Measurements from ENCODE around the gene TRIM16.
"Not testable (repeated sequence)": the region's sequence is repeated elsewhere in the genome, so short reads cannot be mapped to it uniquely, and the experiment has no call there.

The TRIM16 gene

DNA sequence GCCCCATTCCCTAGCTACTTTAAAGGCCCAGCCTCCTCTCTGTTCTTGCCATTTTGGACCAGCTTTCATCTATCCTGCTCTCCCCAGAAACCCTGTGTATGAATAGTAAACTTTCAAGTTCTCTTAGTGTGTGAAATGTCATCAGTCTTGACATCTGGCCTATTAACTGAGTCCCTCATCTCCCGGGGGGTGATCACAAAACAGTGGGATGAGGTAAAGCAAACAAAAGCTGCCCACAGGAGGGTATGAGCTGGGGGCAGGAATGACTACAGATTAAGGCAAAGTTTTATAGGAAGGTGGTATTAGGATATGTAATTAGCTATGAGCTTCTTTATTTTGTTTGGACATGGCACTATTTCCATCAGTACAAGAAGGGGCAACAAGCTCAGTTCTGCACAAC is 9.5 kb downstream of the TRIM16 start:
- H3K27ac Mint-ChIP-seq; H3K9me3 Mint-ChIP-seq; H3K4me3 Mint-ChIP-seq; H3K4me1 Mint-ChIP-seq (ENCODE audit: low read depth); H3K27me3 Mint-ChIP-seq (ENCODE audit: low read depth): not testable (repeated sequence)
- H3K36me3 Mint-ChIP-seq (ENCODE audit: low read depth): peaks cover 15% of the 10 kb centered on the region

DNA sequence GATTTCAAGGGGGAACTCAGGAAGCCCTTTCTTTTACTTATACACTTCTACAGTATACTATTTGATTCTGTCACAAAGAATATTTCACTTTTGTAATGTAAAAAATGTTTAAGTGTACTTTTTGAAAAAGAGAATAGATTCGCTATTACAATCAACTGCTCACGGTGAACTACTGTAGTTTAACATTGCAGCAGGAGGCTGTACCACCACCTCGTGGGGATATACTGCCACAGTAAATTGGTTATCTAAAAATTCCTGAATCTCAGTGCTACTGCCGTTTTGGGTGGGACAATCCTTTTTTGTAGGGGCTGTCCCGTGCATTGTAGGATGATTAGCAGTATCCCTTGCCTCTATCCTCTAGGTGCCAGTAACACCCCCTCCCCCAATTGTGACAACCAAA is 14.6 kb downstream of the TRIM16 start:
- H3K27ac Mint-ChIP-seq; H3K4me3 Mint-ChIP-seq; H3K4me1 Mint-ChIP-seq (ENCODE audit: low read depth); H3K9me3 Mint-ChIP-seq; H3K27me3 Mint-ChIP-seq (ENCODE audit: low read depth): not testable (repeated sequence)
- H3K36me3 Mint-ChIP-seq (ENCODE audit: low read depth): peaks cover 16% of the 10 kb centered on the region

DNA sequence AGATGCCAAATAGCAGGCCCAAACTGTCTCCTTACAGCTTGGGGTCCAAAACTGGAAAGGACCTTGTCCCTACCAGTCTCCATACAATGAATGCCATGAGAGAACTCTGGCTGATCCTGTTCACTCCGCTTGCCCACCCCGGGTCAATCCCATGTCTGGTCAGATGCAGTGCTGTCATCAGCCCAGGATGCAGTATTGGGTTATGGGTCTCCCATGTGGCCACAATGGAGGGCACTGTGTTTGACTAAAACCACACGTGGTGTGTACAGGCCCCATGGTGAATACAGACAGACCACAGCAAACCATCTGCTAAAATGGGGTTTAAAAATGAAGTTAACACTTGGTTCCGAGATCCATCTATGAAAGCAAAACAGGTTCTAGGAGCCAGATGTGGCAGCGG is 20.4 kb downstream of the TRIM16 start:
- Mint-ChIP-seq H3K9me3 (no peaks in the 10 kb centered on the region), H3K27me3 (ENCODE audit: low read depth) (no peaks in the 10 kb centered on the region), H3K36me3 (ENCODE audit: low read depth) (peaks cover 16% of the 10 kb centered on the region), H3K27ac (no peak overlapping the region), H3K4me1 (ENCODE audit: low read depth) (peaks cover 10% of the 10 kb centered on the region), H3K4me3 (no peak overlapping the region)

DNA sequence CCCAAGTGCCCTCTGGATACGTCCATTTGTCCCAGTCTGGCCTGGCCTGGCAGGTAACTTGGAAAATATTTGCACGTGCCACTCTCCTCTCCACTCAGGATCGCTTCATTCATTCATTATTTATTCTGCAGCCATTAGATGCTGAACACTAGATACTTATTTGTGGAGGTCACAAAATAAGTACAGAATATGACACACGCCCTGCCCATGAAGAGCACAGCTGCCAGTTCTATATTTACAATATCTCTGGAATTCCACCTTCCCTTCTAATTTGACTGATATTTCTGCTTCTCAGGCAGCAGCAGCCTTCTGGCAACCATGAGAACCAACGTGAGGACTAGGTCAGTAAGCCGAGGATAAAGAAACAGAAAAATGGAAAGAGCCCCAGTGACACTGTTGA is 20.9 kb downstream of the TRIM16 start:
- no peaks in the 10 kb centered on the region for H3K9me3 Mint-ChIP-seq
- peaks cover 10% of the 10 kb centered on the region for H3K4me1 Mint-ChIP-seq (ENCODE audit: low read depth)
- no peak overlapping the region for H3K27ac Mint-ChIP-seq
- H3K36me3 Mint-ChIP-seq (ENCODE audit: low read depth): peaks cover 16% of the 10 kb centered on the region
- H3K4me3 Mint-ChIP-seq: no peak overlapping the region
- no peaks in the 10 kb centered on the region for H3K27me3 Mint-ChIP-seq (ENCODE audit: low read depth)

DNA sequence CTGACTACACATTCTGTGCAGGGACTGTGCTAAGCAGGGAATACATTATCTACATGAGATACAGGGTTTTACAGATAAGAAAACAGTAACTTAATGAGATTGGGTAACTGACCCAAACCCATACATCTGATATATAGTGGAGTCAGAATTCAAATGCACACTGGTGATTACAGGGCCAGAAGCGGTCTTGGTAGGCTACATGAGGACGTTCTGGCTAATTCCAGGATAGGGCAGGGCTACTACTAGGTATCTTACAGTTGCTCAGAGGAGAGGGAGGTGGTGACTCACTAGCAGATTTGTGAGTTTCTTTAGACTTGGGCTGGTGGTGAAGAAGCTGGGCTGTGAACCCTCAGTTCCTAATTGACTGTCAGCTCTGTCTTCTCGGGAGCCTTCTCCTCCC is 21.4 kb downstream of the TRIM16 start:
- H3K27me3 Mint-ChIP-seq (ENCODE audit: low read depth): no peaks in the 10 kb centered on the region
- peaks cover 12% of the 10 kb centered on the region for H3K36me3 Mint-ChIP-seq (ENCODE audit: low read depth)
- H3K4me1 Mint-ChIP-seq (ENCODE audit: low read depth): peaks cover 11% of the 10 kb centered on the region
- H3K9me3 Mint-ChIP-seq: no peaks in the 10 kb centered on the region
- no peak overlapping the region for H3K4me3 Mint-ChIP-seq
- no peak overlapping the region for H3K27ac Mint-ChIP-seq

DNA sequence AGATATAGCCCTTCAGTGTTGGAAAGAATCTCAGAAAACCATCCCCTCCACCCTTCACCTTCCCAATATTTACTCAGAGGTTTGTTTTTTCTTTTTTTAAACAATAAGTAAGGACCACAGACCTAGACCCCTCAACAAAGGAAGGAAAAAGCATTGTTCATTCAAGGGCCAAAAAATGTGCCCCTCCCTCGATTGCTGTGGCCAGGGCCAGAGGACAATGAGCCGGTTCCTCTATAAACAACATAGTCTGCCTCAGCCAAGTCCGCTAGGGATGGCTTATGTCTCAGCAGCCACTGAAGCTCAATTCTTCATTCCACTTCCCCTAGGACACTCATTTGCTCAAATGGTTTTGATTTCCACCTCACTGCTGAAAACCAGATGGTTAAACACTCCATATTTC is 24.0 kb downstream of the TRIM16 start:
- Mint-ChIP-seq H3K27ac (no peak overlapping the region), H3K9me3 (no peaks in the 10 kb centered on the region), H3K4me1 (ENCODE audit: low read depth) (peaks cover 14% of the 10 kb centered on the region), H3K27me3 (ENCODE audit: low read depth) (no peaks in the 10 kb centered on the region), H3K36me3 (ENCODE audit: low read depth) (peaks cover 10% of the 10 kb centered on the region), H3K4me3 (no peak overlapping the region)

DNA sequence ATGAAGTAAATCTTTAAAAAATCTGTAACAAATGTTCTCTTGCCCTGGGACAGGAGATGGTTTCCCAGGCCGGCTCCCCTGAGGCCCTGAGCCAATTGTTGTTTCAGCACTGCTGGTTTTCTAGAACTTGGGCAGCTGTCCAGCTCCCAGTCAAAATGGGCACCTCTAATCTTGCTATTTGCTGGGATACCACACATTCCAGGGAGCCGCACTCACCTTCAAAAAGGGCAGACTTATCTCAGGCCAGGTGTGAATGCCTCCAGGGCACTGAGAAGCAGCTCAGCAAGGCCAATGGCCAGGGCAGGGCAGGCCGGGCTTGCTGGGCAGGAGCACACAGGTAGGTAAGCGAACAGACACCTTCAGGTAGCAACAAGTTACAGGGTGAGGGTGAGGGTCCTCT is 24.4 kb downstream of the TRIM16 start:
- Mint-ChIP-seq H3K27me3 (ENCODE audit: low read depth) (no peaks in the 10 kb centered on the region), H3K4me3 (no peak overlapping the region), H3K36me3 (ENCODE audit: low read depth) (peaks cover 10% of the 10 kb centered on the region), H3K4me1 (ENCODE audit: low read depth) (peaks cover 14% of the 10 kb centered on the region), H3K9me3 (no peaks in the 10 kb centered on the region), H3K27ac (no peak overlapping the region)

DNA sequence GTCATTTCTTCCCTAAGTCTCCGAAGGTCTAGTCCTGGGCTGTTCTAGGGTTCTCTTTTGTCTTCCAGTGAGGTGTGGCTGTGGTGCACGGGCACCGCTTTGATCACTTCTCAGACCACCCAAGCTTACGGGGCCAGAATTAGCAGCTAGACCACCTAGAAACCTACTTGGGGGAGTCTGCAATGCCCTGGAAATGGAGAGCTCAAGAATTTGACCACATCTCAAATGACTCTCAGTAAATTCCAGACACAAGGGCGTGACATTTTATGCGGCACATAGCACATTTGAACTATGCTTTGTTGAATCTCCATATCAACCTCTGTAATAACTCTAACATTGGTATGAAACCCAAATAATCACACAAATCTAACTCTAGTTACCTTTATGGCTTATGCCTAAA is 24.9 kb downstream of the TRIM16 start:
- H3K9me3 Mint-ChIP-seq: no peaks in the 10 kb centered on the region
- peaks cover 10% of the 10 kb centered on the region for H3K36me3 Mint-ChIP-seq (ENCODE audit: low read depth)
- no peak overlapping the region for H3K4me3 Mint-ChIP-seq
- H3K27me3 Mint-ChIP-seq (ENCODE audit: low read depth): no peaks in the 10 kb centered on the region
- no peak overlapping the region for H3K27ac Mint-ChIP-seq
- H3K4me1 Mint-ChIP-seq (ENCODE audit: low read depth): peaks cover 14% of the 10 kb centered on the region

DNA sequence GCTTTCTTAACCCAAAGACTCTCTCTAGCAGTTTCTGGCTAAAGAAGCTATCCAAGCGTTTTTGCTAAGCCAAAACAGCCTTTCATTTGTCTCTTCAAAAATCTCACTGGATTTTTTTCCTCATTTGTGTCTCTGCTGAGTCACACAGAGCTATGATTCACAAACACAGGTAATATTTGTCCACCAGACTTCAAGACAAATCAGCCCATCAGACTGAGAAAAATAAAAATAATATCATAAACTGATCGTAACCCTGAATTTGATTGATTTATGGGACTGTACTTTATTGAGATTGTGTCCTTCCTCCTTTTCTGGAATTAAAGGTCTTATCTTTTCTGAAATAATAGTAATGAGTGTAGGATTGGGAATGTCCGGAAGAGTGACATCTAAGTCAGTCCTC is 25.8 kb downstream of the TRIM16 start:
- no peaks in the 10 kb centered on the region for H3K27me3 Mint-ChIP-seq (ENCODE audit: low read depth)
- H3K4me3 Mint-ChIP-seq: no peak overlapping the region
- no peak overlapping the region for H3K27ac Mint-ChIP-seq
- no peaks in the 10 kb centered on the region for H3K9me3 Mint-ChIP-seq
- H3K4me1 Mint-ChIP-seq (ENCODE audit: low read depth): peaks cover 14% of the 10 kb centered on the region
- peaks cover 7% of the 10 kb centered on the region for H3K36me3 Mint-ChIP-seq (ENCODE audit: low read depth)

DNA sequence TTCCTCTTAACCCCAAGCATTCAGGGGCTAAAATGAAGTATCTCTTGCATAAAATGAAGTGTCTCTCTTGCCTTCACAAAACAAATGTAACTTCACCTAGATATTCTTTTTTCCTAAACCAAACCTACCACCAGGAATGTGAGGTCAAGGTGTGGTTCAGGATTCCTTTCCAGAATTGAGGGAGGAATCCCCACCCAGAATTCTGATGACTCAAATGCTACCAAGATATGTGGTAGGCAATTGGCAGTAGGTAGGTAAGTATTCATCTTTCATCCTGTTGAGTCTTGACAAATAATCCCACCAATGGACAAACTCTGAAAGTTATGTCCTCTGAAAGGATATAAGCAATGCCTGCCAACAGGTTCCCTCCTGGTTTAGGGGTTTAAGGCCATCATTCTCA is 26.2 kb downstream of the TRIM16 start:
- Mint-ChIP-seq H3K9me3 (no peaks in the 10 kb centered on the region), H3K4me1 (ENCODE audit: low read depth) (peaks cover 16% of the 10 kb centered on the region), H3K4me3 (no peak overlapping the region), H3K36me3 (ENCODE audit: low read depth) (peaks cover 7% of the 10 kb centered on the region), H3K27ac (no peak overlapping the region), H3K27me3 (ENCODE audit: low read depth) (no peaks in the 10 kb centered on the region)

DNA sequence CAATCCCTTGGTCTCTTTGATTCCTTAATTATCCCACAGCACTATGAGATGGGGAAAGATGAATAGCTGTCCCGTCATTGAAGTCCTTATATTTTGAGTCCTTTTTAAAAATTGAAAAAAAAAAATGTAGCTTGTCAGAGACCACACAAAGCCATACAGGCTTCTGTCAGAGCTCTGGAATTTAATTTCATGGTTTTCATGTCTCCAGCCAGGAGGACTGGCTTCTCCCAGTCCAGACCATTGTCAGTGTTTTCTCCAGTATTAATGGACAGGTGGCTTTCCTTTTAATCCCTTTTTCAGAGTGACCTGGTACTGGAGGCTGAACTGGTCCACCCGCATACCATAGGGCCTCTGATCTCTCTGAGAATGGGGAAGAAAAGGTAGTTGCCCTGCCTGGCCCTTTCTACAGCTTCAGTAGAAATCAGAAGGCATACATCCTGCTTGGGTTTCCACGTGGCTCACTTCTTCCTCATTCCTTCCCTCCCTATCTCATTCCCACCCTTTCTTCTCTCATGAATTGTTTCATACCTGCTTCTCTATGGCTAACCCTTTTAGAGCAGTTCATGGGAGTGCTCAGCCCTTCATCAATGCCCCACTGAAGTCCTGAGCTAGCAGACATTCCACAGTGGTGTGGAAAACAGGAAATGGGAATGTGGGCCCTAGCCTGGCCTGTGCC is 29.1 kb downstream of the TRIM16 start:
- Mint-ChIP-seq H3K36me3 (ENCODE audit: low read depth) (peaks cover 16% of the 10 kb centered on the region), H3K4me3 (no peak overlapping the region)

DNA sequence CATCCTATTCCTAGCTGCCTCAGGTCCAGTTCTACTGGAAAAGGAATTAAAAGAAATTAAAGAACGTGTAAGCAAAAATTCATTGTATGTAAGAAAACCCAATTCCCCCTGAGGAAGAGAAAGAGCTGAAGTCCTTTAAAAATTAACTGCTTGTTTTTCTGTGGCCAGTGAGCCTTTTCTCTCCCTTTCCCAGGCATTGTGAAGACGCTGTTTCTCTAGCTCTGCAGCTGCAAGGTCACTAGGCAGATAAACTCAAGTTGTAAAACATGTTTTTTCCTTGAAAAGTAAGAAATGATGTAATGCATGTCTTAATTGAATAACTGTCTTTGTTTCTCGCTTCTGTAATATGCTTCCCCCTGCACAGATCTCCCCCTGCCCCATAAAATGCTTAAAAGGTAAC is 29.7 kb downstream of the TRIM16 start:
- Mint-ChIP-seq H3K36me3 (ENCODE audit: low read depth) (peaks cover 16% of the 10 kb centered on the region), H3K4me1 (ENCODE audit: low read depth) (peaks cover 23% of the 10 kb centered on the region)
- not testable (repeated sequence) for H3K27me3 Mint-ChIP-seq (ENCODE audit: low read depth); H3K9me3 Mint-ChIP-seq; H3K27ac Mint-ChIP-seq; H3K4me3 Mint-ChIP-seq

More for the DNA sequence above, 29.1 kb downstream of the TRIM16 start:
- Mint-ChIP-seq H3K4me1 (ENCODE audit: low read depth) (peaks cover 20% of the 10 kb centered on the region), H3K9me3 (no peaks in the 10 kb centered on the region), H3K27ac (no peak overlapping the region), H3K27me3 (ENCODE audit: low read depth) (no peaks in the 10 kb centered on the region)

DNA sequence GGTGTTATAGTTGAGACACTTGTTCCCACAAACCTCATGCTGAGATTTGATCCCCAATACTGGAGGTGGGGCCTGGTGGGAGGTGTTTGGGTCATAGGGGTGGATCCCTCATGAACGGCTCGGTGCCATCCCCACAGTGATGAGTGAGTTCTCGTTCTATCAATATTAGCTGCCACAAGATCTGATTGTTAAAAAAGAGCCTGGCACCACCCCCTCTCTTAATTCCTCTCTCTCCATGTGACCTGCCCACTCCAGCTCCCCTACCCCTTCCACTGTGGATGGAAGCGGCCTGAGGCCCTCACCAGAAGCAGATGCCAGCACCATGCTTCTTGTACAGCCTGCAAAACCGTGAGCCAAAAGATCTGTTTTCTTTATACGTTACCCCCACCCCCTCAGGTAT is 31.2 kb downstream of the TRIM16 start:
- H3K36me3 Mint-ChIP-seq (ENCODE audit: low read depth): peaks cover 18% of the 10 kb centered on the region
- no peaks in the 10 kb centered on the region for H3K9me3 Mint-ChIP-seq
- H3K27ac Mint-ChIP-seq: peak overlapping the region; percentile 53
- no peaks in the 10 kb centered on the region for H3K27me3 Mint-ChIP-seq (ENCODE audit: low read depth)
- H3K4me1 Mint-ChIP-seq (ENCODE audit: low read depth): peaks cover 33% of the 10 kb centered on the region
- H3K4me3 Mint-ChIP-seq: peak overlapping the region; percentile 29

DNA sequence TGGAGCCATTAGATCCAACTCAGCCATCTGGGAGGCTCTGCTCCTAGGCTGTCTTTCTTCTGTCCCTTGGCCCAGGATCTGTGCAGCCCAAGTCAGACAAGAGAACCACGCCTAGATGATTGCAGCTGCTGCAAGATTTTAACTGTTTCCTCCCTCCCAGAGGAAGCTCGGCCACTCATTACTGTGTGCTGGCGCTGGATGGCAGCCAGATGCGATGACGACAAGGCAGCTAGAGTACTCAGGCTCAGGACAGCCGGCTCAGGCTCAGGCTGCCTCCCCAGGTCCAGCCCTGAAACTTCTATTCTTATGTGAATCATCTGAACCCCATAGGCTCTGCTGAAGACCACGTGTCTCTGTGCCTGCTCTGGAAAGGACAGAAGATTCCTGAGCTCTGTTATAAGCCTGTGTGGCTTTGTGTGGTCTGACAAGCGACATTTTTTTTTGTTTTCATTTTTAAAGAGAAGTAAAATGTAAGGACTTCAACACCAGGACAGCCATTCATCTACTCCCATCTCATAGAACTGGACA is 32.5 kb downstream of the TRIM16 start:
- Mint-ChIP-seq H3K9me3 (no peaks in the 10 kb centered on the region), H3K36me3 (ENCODE audit: low read depth) (peaks cover 20% of the 10 kb centered on the region), H3K27me3 (ENCODE audit: low read depth) (no peaks in the 10 kb centered on the region), H3K4me3 (peak overlapping the region; percentile 88), H3K4me1 (ENCODE audit: low read depth) (peaks cover 33% of the 10 kb centered on the region), H3K27ac (peak overlapping the region; percentile 71)

DNA sequence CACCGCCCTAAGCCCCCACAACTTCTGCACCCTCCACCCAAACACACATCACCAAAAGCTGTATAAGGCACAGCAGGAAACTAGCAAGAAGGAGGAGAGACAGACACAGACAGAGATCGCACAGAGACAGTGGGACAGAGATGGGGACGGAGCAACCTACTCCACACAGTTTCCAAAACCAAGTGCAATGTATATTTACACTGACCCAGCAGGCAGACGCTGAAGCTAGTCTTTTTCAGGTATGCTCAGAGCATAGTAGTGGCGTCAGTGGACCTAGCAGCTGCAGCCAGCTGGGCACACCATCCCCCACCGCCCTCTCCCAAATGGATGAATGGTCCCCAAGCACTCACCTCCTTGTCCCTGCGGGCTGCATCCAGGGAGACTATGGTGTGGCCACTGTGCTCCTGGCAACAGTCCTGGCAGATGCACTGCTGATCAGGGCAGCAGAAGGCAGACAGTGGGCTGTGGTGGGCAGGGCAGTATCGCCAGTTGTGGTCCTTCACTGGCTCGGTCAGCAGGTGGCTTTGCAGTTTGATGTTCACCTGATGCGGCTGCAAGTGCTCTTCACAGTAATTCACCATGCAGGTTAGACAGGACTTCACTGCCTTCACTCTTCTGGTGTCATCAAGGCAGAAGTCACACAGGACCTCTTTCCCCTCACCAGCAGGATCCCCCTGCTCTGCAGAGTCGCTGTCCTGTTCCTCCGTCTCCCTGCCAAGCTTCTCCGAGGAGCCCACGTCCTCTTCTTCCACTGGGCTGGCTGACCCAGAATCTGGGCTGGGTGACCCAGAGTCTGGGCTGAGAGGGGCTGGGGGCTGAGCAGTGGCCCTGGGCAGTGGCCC is 33.1 kb downstream of the TRIM16 start:
- peak overlapping the region; percentile 71 for H3K27ac Mint-ChIP-seq
- H3K27me3 Mint-ChIP-seq (ENCODE audit: low read depth): no peaks in the 10 kb centered on the region
- H3K4me1 Mint-ChIP-seq (ENCODE audit: low read depth): peaks cover 36% of the 10 kb centered on the region
- peak overlapping the region; percentile 88 for H3K4me3 Mint-ChIP-seq
- no peaks in the 10 kb centered on the region for H3K9me3 Mint-ChIP-seq
- H3K36me3 Mint-ChIP-seq (ENCODE audit: low read depth): peaks cover 18% of the 10 kb centered on the region

All from T-helper 1 cell treated with Interleukin-12 subunit alpha and Interleukin-12 subunit beta and Interleukin-4 antibody, amounts not matched to agents 30 μg/mL and 1 μg/mL, for 36 hours (primary cell).